OCI-LY3 (cell line): Measurements from ENCODE around the gene CFAP92.

ENCODE experiments used
- EZH2phosphoT487 ChIP-seq: fragments of 200-600 bp; shearing (Covaris generic); IDR thresholded peaks from 2 replicates; pipeline ENCODE4 v1.6.1; 2018; ENCODE audit warnings: antibody characterized with exemption, mixed run types, low read depth
- TF ChIP-seq, protein P1 (sequence below): fragments of 200-600, 300-600 bp; sonication (generic); IDR thresholded peaks from 2 replicates; pipeline ENCODE4 v1.5.1; 2014; ENCODE audit warnings: antibody characterized with exemption, low read length, low read depth

DNA sequence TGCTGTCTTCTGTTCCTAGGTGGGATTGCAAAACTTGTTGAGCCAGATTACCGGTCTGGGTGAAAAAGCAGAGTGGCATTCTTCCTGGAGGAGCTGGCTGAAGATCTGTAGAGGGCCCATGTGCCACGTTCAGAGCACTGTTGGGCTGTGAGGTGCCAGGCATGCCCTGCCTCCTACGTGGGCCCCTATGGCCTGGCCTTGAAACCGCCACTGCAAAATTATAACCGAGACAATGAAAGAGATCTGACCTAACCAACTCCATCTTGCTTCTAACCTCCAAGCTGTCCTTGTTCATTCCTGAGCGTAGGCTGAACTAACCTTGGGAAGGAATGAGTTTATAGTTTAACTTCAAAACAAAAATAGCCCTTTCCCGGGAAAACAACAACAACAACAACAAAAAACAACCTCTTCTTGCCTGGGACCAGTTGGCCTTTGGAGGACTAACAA lies 115.8 kb downstream of the CFAP92 start:
- TF ChIP-seq, protein P1, sequence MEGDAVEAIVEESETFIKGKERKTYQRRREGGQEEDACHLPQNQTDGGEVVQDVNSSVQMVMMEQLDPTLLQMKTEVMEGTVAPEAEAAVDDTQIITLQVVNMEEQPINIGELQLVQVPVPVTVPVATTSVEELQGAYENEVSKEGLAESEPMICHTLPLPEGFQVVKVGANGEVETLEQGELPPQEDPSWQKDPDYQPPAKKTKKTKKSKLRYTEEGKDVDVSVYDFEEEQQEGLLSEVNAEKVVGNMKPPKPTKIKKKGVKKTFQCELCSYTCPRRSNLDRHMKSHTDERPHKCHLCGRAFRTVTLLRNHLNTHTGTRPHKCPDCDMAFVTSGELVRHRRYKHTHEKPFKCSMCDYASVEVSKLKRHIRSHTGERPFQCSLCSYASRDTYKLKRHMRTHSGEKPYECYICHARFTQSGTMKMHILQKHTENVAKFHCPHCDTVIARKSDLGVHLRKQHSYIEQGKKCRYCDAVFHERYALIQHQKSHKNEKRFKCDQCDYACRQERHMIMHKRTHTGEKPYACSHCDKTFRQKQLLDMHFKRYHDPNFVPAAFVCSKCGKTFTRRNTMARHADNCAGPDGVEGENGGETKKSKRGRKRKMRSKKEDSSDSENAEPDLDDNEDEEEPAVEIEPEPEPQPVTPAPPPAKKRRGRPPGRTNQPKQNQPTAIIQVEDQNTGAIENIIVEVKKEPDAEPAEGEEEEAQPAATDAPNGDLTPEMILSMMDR: no peak
- TF ChIP-seq EZH2phosphoT487: no peak
